SK-N-SH (cell line): ENCODE data around the gene ADGRA1. TPM values are rescaled to one million over a fixed set of nuclear protein-coding genes. Genes with fewer than 3 reads are reported as not detected.

Experiments
- CTCF ChIA-PET: fragments of 300-600, 350-600 bp; formaldehyde crosslinking; extraction: SDS; loops from one replicate; lab custom pipeline; 2021; lab: Yijun Ruan, JAX
- POLR2A ChIA-PET: fragments of 350-600 bp; sonication (Branson Sonifier 250); formaldehyde crosslinking; extraction: SDS; loops from one replicate; lab custom pipeline; 2020; ENCODE audit warnings: antibody characterized with exemption, inconsistent platforms; lab: Yijun Ruan, JAX
- DNase-seq: peaks from one replicate; pipeline ENCODE4 v3.0.0; 2012
- H2AFZ ChIP-seq: fragments of 200-600 bp; sonication (generic); 2 replicates; pipeline ENCODE4 v1.8.1; 2016; ENCODE audit warnings: antibody characterized with exemption, mild to moderate bottlenecking, low read depth
- H3F3A ChIP-seq: fragments of 200-600 bp; sonication (generic); replicated peaks from 2 replicates; pipeline ENCODE3; 2016; ENCODE audit warnings: antibody characterized with exemption, mild to moderate bottlenecking; ENCODE audit not compliant: insufficient read depth
- H3K27ac ChIP-seq, 2 experiments: fragments of 200-500 bp in 1 of 2; fragments of 200-600 bp in 1 of 2; sonication (Bioruptor generic) in 1 of 2; sonication (generic), shearing (Covaris generic) in 1 of 2; 2 replicates each; pipeline versions ENCODE4 v1.5.1 to v1.6.1; 2014 to 2016; ENCODE audit warnings: low read depth in 2 of 2, inconsistent platforms in 1 of 2, low read length in 1 of 2, mild to moderate bottlenecking in 1 of 2, mixed read lengths in 1 of 2
- H3K27me3 ChIP-seq: fragments of 200-600 bp; sonication (generic), shearing (Covaris generic); 2 replicates; pipeline ENCODE4 v1.6.1; 2016; ENCODE audit warnings: mixed run types; ENCODE audit not compliant: insufficient read depth
- H3K36me3 ChIP-seq, 2 experiments: fragments of 200-500 bp in 1 of 2; fragments of 200-600 bp in 1 of 2; sonication (Bioruptor generic) in 1 of 2; sonication (generic) in 1 of 2; replicated peaks in 1 of 2; 2 replicates each; pipeline versions ENCODE3 to v1.5.1; 2014 to 2016; ENCODE audit warnings: low read length in 1 of 2, mild to moderate bottlenecking in 1 of 2; ENCODE audit not compliant: insufficient read depth in 2 of 2, control insufficient read depth in 1 of 2
- H3K4me1 ChIP-seq, 2 experiments: fragments of 200-500 bp in 1 of 2; fragments of 200-600 bp in 1 of 2; sonication (Bioruptor generic) in 1 of 2; sonication (generic), shearing (Covaris generic) in 1 of 2; 2 replicates each; pipeline versions ENCODE4 v1.5.1 to v1.6.1; 2014 to 2016; ENCODE audit warnings: low read depth in 1 of 2, low read length in 1 of 2, mixed run types in 1 of 2; ENCODE audit not compliant: insufficient read depth in 2 of 2, control insufficient read depth in 1 of 2
- H3K4me2 ChIP-seq: fragments of 200-600 bp; sonication (generic), shearing (Covaris generic); 2 replicates; pipeline ENCODE4 v1.6.1; 2017; ENCODE audit warnings: mixed run types
- H3K4me3 ChIP-seq, 2 experiments: fragments of 200-500 bp in 1 of 2; fragments of 200-600 bp in 1 of 2; sonication (Bioruptor generic) in 1 of 2; sonication (generic), shearing (Covaris generic) in 1 of 2; 2 replicates each; pipeline versions ENCODE4 v1.5.1 to v1.8.1; 2014 to 2016; ENCODE audit warnings: low read depth in 2 of 2, inconsistent platforms in 1 of 2, low read length in 1 of 2, mild to moderate bottlenecking in 1 of 2, mixed read lengths in 1 of 2, moderate library complexity in 1 of 2
- H3K79me2 ChIP-seq: fragments of 200-600 bp; sonication (generic); 2 replicates; pipeline ENCODE4 v1.8.1; 2017; ENCODE audit warnings: mild to moderate bottlenecking; ENCODE audit not compliant: insufficient read depth
- H3K9ac ChIP-seq: fragments of 200-600 bp; sonication (generic); 2 replicates; pipeline ENCODE4 v1.6.1; 2017; ENCODE audit warnings: mixed run types
- H3K9me2 ChIP-seq: fragments of 200-600 bp; sonication (generic); 2 replicates; pipeline ENCODE4 v1.6.1; 2017; ENCODE audit warnings: mixed run types
- H3K9me3 ChIP-seq: fragments of 200-600 bp; sonication (generic); 2 replicates; pipeline ENCODE4 v1.6.1; 2017; ENCODE audit warnings: mixed run types, mild to moderate bottlenecking, moderate library complexity
- H4K20me1 ChIP-seq: fragments of 200-600 bp; sonication (generic); 2 replicates; pipeline ENCODE4 v1.6.1; 2017; ENCODE audit warnings: mild to moderate bottlenecking, mixed run types; ENCODE audit not compliant: insufficient read depth
- ELF1 ChIP-seq: IDR thresholded peaks from 2 replicates; pipeline ENCODE4 v1.4.0; 2012
- EZH2phosphoT487 ChIP-seq: fragments of 200-600 bp; sonication (generic); IDR thresholded peaks from 2 replicates; pipeline ENCODE4 v1.6.1; 2017; ENCODE audit warnings: low read depth, mixed run types, mild to moderate bottlenecking, antibody characterized with exemption, moderate library complexity, borderline replicate concordance
- FOSL2 ChIP-seq: IDR thresholded peaks from 2 replicates; pipeline ENCODE4 v1.4.0; 2012; ENCODE audit warnings: low read depth, mild to moderate bottlenecking, moderate library complexity, borderline replicate concordance
- GABPA ChIP-seq: IDR thresholded peaks from 2 replicates; pipeline ENCODE4 v1.4.0; 2012; ENCODE audit warnings: low read depth, mild to moderate bottlenecking
- RAD21 ChIP-seq: IDR thresholded peaks from 2 replicates; pipeline ENCODE4 v1.6.1; 2012; ENCODE audit warnings: mild to moderate bottlenecking, low read length
- RFX5 ChIP-seq: IDR thresholded peaks from 2 replicates; pipeline ENCODE4 v1.6.1; 2012; ENCODE audit warnings: mild to moderate bottlenecking, improper control_type of control experiment, low read length
- RXRA ChIP-seq: IDR thresholded peaks from 2 replicates; pipeline ENCODE4 v1.4.0; 2012; ENCODE audit warnings: low read depth, mild to moderate bottlenecking, borderline replicate concordance
- SIN3A ChIP-seq: IDR thresholded peaks from 2 replicates; pipeline ENCODE4 v1.6.1; 2012; ENCODE audit warnings: low read depth, mild to moderate bottlenecking, low read length, moderate library complexity, borderline replicate concordance
- SMC3 ChIP-seq: IDR thresholded peaks from 2 replicates; pipeline ENCODE4 v1.6.1; 2012; ENCODE audit warnings: low read depth, low read length, improper control_type of control experiment
- TCF12 ChIP-seq: IDR thresholded peaks from 2 replicates; pipeline ENCODE4 v1.4.0; 2012
- YY1 ChIP-seq: IDR thresholded peaks from 2 replicates; pipeline ENCODE4 v1.4.0; 2012; ENCODE audit warnings: low read depth, mild to moderate bottlenecking
- WGBS: methylation state at CpG from one replicate; pipeline ENCODE4 v1.1.6; 2017; ENCODE audit warnings: low lambda C conversion rate; 5-methylcytosine and 5-hydroxymethylcytosine counted together
- polyA plus RNA-seq, 3 experiments: library from polyadenylated mRNA; depleted of rRNA; stranded (reverse); fragments of >200 nt; gene quantifications; 2 replicates each; pipeline ENCODE4 v1.2.3, GENCODE V29; 2012
- TF ChIP-seq, protein P1 (sequence below): IDR thresholded peaks from 2 replicates; pipeline ENCODE4; 2012
- TF ChIP-seq, protein P2 (sequence below): IDR thresholded peaks from 2 replicates; pipeline ENCODE4 v1.4.0; 2012; ENCODE audit warnings: low read depth, borderline replicate concordance
- TF ChIP-seq, protein P3 (sequence below): fragments of 150-350 bp; IDR thresholded peaks from 2 replicates; pipeline ENCODE4 v1.6.1; 2016; ENCODE audit warnings: mild to moderate bottlenecking, low read depth, low read length
- TF ChIP-seq, protein P4 (sequence below): IDR thresholded peaks from 2 replicates; pipeline ENCODE4 v1.4.0; 2012; ENCODE audit warnings: low read depth

The ADGRA1 gene
- polyA plus RNA-seq, 1 of the 3 experiments (the other 2 are of a cell fraction): not detected

DNA sequence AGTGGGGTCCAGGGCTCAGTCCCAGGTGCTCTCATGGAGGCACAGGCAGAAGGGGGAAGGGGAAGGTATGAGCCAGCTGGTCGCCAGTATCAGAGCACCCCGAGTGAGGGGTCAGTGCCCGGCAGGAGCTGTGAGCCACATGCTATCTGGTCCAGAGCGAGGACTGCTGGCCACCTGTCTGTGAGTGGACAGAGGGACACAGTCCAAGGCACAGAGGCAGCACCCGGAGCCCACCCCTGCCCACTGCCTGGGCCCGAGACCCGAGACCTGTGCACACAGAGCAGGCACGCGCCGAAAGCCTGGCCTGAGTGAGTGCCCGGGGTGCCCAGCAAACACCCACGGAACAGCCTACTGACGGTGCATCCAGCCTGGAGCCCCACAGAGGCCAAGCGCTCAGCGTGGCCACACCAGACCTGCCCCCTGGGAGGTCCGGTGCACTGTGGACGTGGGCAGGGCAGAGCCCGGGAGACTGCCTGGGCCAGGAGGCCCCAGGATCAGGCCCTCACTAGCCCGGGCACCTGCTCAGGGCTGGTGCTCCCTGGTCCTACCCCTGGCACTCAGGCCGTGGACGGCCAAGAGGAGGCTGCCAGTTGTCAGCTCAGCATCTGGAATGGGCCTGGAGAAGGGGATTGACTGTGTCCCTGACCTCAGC is 29.4 kb downstream of the ADGRA1 start:
- Histone ChIP-seq H3K9ac (no peak overlapping the region), H3K9me2 (no peaks in the 10 kb centered on the region), H3K4me2 (no peak overlapping the region), H4K20me1 (no peaks in the 10 kb centered on the region), H3K4me1 (no peaks in the 10 kb centered on the region), H3K36me3 (no peaks in the 10 kb centered on the region), H3K27ac (no peak overlapping the region), H3K27me3 (no peaks in the 10 kb centered on the region), H3F3A (no peaks in the 10 kb centered on the region), H3K79me2 (no peaks in the 10 kb centered on the region), H3K9me3 (no peaks in the 10 kb centered on the region), H3K4me3 (no peak overlapping the region), H2AFZ (no peak overlapping the region)
- DNase-seq: no peak
- TF ChIP-seq GABPA (no peak), RXRA (no peak), TCF12 (no peak), EZH2phosphoT487 (no peak), RAD21 (no peak), SIN3A (no peak), RFX5 (no peak), YY1 (no peak), FOSL2 (no peak)
- TF ChIP-seq, protein P1, sequence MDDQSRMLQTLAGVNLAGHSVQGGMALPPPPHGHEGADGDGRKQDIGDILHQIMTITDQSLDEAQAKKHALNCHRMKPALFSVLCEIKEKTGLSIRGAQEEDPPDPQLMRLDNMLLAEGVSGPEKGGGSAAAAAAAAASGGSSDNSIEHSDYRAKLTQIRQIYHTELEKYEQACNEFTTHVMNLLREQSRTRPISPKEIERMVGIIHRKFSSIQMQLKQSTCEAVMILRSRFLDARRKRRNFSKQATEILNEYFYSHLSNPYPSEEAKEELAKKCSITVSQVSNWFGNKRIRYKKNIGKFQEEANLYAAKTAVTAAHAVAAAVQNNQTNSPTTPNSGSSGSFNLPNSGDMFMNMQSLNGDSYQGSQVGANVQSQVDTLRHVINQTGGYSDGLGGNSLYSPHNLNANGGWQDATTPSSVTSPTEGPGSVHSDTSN: no peak
- TF ChIP-seq, protein P2, sequence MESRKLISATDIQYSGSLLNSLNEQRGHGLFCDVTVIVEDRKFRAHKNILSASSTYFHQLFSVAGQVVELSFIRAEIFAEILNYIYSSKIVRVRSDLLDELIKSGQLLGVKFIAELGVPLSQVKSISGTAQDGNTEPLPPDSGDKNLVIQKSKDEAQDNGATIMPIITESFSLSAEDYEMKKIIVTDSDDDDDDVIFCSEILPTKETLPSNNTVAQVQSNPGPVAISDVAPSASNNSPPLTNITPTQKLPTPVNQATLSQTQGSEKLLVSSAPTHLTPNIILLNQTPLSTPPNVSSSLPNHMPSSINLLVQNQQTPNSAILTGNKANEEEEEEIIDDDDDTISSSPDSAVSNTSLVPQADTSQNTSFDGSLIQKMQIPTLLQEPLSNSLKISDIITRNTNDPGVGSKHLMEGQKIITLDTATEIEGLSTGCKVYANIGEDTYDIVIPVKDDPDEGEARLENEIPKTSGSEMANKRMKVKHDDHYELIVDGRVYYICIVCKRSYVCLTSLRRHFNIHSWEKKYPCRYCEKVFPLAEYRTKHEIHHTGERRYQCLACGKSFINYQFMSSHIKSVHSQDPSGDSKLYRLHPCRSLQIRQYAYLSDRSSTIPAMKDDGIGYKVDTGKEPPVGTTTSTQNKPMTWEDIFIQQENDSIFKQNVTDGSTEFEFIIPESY: no peak
- TF ChIP-seq, protein P3, sequence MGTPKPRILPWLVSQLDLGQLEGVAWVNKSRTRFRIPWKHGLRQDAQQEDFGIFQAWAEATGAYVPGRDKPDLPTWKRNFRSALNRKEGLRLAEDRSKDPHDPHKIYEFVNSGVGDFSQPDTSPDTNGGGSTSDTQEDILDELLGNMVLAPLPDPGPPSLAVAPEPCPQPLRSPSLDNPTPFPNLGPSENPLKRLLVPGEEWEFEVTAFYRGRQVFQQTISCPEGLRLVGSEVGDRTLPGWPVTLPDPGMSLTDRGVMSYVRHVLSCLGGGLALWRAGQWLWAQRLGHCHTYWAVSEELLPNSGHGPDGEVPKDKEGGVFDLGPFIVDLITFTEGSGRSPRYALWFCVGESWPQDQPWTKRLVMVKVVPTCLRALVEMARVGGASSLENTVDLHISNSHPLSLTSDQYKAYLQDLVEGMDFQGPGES: no peak
- TF ChIP-seq, protein P4, sequence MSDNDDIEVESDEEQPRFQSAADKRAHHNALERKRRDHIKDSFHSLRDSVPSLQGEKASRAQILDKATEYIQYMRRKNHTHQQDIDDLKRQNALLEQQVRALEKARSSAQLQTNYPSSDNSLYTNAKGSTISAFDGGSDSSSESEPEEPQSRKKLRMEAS: no peak
- 78% methylated on average over 5 of the region's 21 CpGs for WGBS
- ChIA-PET CTCF (interaction anchor here (1.2 to 1.8 kb wide), 3 partner anchors 8 to 213 kb away, joined by 3 to 7 read pairs (median 3); no protein-coding TSS in a partner anchor), POLR2A (no interaction called here)

DNA sequence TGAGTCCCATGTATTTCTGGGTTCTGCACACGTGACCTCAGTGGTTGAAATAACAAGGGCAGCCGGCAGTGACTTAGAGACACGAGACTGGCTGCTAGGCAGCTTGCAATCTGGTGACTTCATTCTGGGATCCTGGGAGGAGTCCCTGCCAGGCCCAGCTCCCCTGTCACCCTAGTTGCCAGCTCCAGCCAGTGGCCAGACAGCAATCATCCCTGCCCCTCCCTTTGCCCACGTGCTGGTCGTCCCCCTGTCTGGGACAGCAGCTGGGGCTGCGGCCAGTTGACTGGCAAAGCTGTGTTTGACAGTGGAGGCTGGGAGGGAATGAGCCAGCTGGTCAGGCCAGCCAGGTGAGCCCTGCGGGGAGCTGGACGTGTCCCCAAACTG is 30.0 kb downstream of the ADGRA1 start:
- Histone ChIP-seq H3K4me2 (no peak overlapping the region), H3K27me3 (no peaks in the 10 kb centered on the region), H3K9ac (no peak overlapping the region), H3F3A (no peaks in the 10 kb centered on the region), H3K4me1 (no peaks in the 10 kb centered on the region), H2AFZ (no peak overlapping the region), H3K9me2 (no peaks in the 10 kb centered on the region), H3K36me3 (no peaks in the 10 kb centered on the region), H3K9me3 (no peaks in the 10 kb centered on the region), H3K4me3 (no peak overlapping the region), H4K20me1 (no peaks in the 10 kb centered on the region), H3K27ac (no peak overlapping the region), H3K79me2 (no peaks in the 10 kb centered on the region)
- no peak for DNase-seq
- ChIA-PET CTCF (interaction anchor here (1.2 to 1.8 kb wide), 2 partner anchors 20 to 213 kb away, joined by 3 to 7 read pairs; no protein-coding TSS in a partner anchor), POLR2A (no interaction called here)
- 30% methylated on average over 7 of the region's 8 CpGs for WGBS
- TF ChIP-seq ELF1 (no peak), SMC3 (no peak), RFX5 (no peak)
